ENCODE results near the gene SCAMP5.

DNA sequence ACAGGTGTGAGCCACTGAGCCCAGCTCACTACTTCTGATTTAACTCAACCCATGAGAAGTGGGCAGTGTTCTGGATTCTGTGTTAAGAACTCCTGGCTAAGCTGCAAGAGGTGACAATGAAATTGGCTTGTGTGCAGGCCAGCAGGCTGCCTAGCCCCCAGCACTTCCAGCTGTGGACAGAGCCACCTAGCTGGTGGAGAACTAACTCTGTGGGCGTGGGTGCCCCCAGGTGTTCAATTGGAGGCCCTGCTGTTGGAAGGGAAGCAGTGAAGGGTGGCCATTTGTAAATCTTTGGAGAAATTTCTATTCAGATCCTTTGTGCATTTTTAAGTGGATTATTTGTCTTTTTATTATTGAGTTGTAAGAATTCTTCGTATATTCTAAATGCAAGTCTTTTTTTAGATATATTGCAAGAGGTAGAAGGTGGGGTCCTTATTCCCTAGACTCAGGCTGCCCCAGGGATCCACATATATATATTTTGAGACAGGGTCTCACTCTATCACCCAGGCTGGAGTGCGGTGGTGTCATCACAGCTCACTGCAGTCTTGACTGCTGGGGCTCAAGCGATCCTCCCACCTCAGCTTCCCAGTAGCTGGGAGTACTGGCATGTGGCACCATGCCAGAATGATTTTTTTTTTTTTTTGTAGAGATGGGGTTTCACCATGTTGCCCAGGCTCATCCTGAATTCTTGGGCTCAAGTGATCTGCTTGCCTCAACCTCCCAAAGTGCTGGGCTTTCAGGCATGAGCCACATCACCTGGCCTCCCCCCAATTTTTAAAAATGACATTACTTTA, 7.2 kb upstream of the SCAMP5 start:
- TF ChIP-seq, protein P1, sequence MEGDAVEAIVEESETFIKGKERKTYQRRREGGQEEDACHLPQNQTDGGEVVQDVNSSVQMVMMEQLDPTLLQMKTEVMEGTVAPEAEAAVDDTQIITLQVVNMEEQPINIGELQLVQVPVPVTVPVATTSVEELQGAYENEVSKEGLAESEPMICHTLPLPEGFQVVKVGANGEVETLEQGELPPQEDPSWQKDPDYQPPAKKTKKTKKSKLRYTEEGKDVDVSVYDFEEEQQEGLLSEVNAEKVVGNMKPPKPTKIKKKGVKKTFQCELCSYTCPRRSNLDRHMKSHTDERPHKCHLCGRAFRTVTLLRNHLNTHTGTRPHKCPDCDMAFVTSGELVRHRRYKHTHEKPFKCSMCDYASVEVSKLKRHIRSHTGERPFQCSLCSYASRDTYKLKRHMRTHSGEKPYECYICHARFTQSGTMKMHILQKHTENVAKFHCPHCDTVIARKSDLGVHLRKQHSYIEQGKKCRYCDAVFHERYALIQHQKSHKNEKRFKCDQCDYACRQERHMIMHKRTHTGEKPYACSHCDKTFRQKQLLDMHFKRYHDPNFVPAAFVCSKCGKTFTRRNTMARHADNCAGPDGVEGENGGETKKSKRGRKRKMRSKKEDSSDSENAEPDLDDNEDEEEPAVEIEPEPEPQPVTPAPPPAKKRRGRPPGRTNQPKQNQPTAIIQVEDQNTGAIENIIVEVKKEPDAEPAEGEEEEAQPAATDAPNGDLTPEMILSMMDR (IDR thresholded peaks at IDR 0.05 in 4 of 5, conservative IDR thresholded peaks at IDR 0.05 in 1 of 5), result no peak
- TF ChIP-seq POLR2A (IDR thresholded peaks at IDR 0.05), result no peak
